Heart left ventricle (tissue), 16 donors: ENCODE data around the gene GLMP. TPM values are rescaled to one million over a fixed set of nuclear protein-coding genes. Genes with fewer than 3 reads are reported as not detected.

Source experiments
- ATAC-seq, 4 donors: fragments of 200-7000 bp; cut with Tn5 transposase; one replicate each; pipeline ENCODE4 v1.9.1; 2020 to 2022; ENCODE audit warnings: moderate library complexity in 4 of 4, mild to moderate bottlenecking in 3 of 4, moderate number of reproducible peaks in 1 of 4
- DNase-seq, 5 donors: peaks; one replicate each; pipeline ENCODE4 v3.0.0-alpha.2; 2020
- H3K27ac ChIP-seq, 12 donors: fragments of 200-600 bp; sonication (generic) in 4 of 12; one replicate each; pipeline versions ENCODE4 v1.5.0 to v1.8.0; 2016 to 2022; ENCODE audit warnings: mild to moderate bottlenecking in 2 of 12
- H3K27me3 ChIP-seq, 9 donors: fragments of 200-600 bp; sonication (generic) in 2 of 9; one replicate each; pipeline versions ENCODE4 v1.5.1 to v1.8.0; 2016 to 2022; ENCODE audit warnings: mild to moderate bottlenecking in 3 of 9
- H3K36me3 ChIP-seq, 9 donors: fragments of 200-600 bp; sonication (generic) in 2 of 9; one replicate each; pipeline versions ENCODE4 v1.5.0 to v1.8.0; 2018 to 2022; ENCODE audit warnings: mild to moderate bottlenecking in 2 of 9
- H3K4me1 ChIP-seq, 12 donors: fragments of 200-600 bp; sonication (generic) in 4 of 12; one replicate each; pipeline versions ENCODE4 v1.5.0 to v1.8.0; 2016 to 2022; ENCODE audit warnings: mild to moderate bottlenecking in 3 of 12
- H3K4me3 ChIP-seq, 12 donors: fragments of 200-600 bp; sonication (generic) in 4 of 12; one replicate each; pipeline versions ENCODE4 v1.5.0 to v1.8.0; 2017 to 2022; ENCODE audit warnings: mild to moderate bottlenecking in 9 of 12, moderate library complexity in 4 of 12
- H3K9me3 ChIP-seq, 12 donors: fragments of 200-600 bp; sonication (generic) in 4 of 12; one replicate each; pipeline versions ENCODE4 v1.5.0 to v1.8.0; 2016 to 2022; ENCODE audit warnings: mild to moderate bottlenecking in 1 of 12
- POLR2A ChIP-seq, 2 donors: fragments of 450-650 bp; IDR thresholded peaks; one replicate each; pipeline ENCODE4 v1.6.1; 2017; ENCODE audit warnings: antibody characterized with exemption in 2 of 2, mild to moderate bottlenecking in 2 of 2, moderate library complexity in 2 of 2
- WGBS, 4 donors: extraction: QIAGEN DNeasy Blood & Tissue Kit in 2 of 4; methylation state at CpG; one replicate each; pipeline versions ENCODE4 v1.1.5 to v1.1.7; 2013 to 2018; 5-methylcytosine and 5-hydroxymethylcytosine counted together
- intact Hi-C, 10 donors: fragments of 100-400 bp; cut with DNase I; formaldehyde crosslinking; loops; one replicate each; pipeline versions ENCODE4 v1.11.1 to v1.14.2; 2022
- polyA plus RNA-seq, 2 donors: library from polyadenylated mRNA; stranded (reverse); fragments of 200-250 nt; gene quantifications; one replicate each; pipeline ENCODE4 v1.2.3, GENCODE V29; 2013
- total RNA-seq, 9 donors: library from RNA; depleted of rRNA in 2 of 9; stranded (reverse); fragments of >200 nt in 2 of 9; fragmentation: NEBNext Ultra II Directional in 3 of 9; extraction: Animal tissue kit (Norgen Biotek cat#: 25700) in 3 of 9; gene quantifications; one replicate each; pipeline versions ENCODE4 v1.1.0 to v1.2.4, GENCODE V29; 2016 to 2023
- TF ChIP-seq, protein P1 (sequence below), 12 donors: fragments of 200-600 bp; sonication (generic) in 4 of 12; IDR thresholded peaks; one replicate each; pipeline versions ENCODE4 v1.5.0 to v1.8.0; 2018 to 2022; ENCODE audit warnings: antibody characterized with exemption in 12 of 12, mild to moderate bottlenecking in 5 of 12
- donor health status: ischemic (EF 13 %, LVEDD 7.1; RV severe dilation, severe dysfunction).
- donor health status: healthy with polysubstance abuse.
- donor health status: DM: no; HTN: yes; CAD: no.
- donor health status: DM: no; HTN: no; CAD: no.
- donor health status: ischemic (EF 25% LVEDD 6.9; RV normal size, moderate dysfunction).
- donor health status: ischemic (EF 25% LVEDD 5.7; RV mildly dilated, moderate dysfunction).
- donor health status: healthy.
- donor health status: DM: yes; HTN: yes; CAD: no.
- donor health status: ischemic (EF 35%, LVEDD 5.7; RV mildly dilated, moderate dysfunction).
- donor health status: nonischemic (EF 11% LVEDD 7.7; RV severe dilation, severe dysfunction).
- donor health status: DM: yes; HTN: yes; CAD: no.
- donor health status: PGD.
- donor health status: ischemic (EF 29% LVEDD 5.4; RV normal size, mild dysfunction).
- donor health status: nonischemic (EF 23%, LVEDD 6.1; RV moderate dilation, normal function).

The GLMP gene
- total and polyA plus RNA-seq, 11 donors: 9.1 to 63.8 (median 16.0) TPM

DNA sequence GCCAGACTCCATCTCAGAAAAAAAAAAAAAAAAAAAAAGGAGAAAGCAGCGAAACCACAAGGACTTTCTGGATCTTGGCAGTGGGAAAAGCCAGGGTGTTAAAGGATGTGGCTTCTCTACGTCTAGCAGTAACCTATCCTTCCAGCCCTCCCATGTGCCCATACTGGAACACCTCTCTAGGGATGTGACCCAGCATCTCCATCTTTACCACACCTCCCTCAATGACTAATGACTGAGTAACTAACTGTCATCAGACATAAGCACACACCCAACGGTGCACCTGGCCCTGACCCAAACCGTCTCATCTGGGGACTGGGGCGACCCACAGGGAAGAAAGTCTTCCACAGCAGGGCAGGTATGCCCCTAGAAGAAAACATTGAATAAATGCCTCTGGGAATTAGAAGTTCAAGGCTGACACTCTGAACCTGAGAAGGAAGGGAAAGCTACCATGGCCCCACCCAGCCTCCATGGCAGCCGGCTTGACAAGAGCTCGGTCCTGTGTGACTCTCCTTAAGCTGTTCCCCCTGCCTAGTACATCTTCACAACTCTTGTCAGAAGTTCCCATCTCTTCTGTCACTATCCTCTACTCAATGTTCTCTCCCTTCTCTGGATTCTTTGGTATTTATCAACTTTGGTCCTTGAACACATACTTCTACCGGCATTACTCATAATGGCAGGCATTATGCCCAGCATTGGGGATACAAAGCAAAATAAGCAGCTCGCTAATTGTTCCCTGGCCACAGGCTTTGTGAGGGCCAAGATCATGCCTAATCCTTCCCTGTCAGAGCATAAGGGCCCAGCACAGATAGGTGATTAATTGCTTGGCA, 32.8 kb downstream of the GLMP start:
- H3K9me3 ChIP-seq: no peaks in the 10 kb centered on the region
- ATAC-seq: peak in 2 of 4 donors; percentile 21 to 29
- 80 to 87% (median 84%) methylated on average over 9 of the region's 9 CpGs for WGBS, 4 donors
- no peak overlapping the region for H3K4me3 ChIP-seq
- peaks cover 2 to 100% (median 96%) of the 10 kb centered on the region in 9 donors for H3K36me3 ChIP-seq
- H3K27me3 ChIP-seq: no peaks in the 10 kb centered on the region
- H3K4me1 ChIP-seq: no peaks in the 10 kb centered on the region
- intact Hi-C loops: no loop called here
- no peak overlapping the region for H3K27ac ChIP-seq
- DNase-seq: no peak
- TF ChIP-seq, protein P1, sequence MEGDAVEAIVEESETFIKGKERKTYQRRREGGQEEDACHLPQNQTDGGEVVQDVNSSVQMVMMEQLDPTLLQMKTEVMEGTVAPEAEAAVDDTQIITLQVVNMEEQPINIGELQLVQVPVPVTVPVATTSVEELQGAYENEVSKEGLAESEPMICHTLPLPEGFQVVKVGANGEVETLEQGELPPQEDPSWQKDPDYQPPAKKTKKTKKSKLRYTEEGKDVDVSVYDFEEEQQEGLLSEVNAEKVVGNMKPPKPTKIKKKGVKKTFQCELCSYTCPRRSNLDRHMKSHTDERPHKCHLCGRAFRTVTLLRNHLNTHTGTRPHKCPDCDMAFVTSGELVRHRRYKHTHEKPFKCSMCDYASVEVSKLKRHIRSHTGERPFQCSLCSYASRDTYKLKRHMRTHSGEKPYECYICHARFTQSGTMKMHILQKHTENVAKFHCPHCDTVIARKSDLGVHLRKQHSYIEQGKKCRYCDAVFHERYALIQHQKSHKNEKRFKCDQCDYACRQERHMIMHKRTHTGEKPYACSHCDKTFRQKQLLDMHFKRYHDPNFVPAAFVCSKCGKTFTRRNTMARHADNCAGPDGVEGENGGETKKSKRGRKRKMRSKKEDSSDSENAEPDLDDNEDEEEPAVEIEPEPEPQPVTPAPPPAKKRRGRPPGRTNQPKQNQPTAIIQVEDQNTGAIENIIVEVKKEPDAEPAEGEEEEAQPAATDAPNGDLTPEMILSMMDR (IDR thresholded peaks at IDR 0.05): no peak
- TF ChIP-seq POLR2A (IDR thresholded peaks at IDR 0.05): no peak

- intact Hi-C loops: no loop called here
- Histone ChIP-seq H3K27ac (no peak overlapping the region), H3K4me3 (no peak overlapping the region), H3K36me3 (peaks cover 0 to 100% (median 96%) of the 10 kb centered on the region in 9 donors), H3K4me1 (no peaks in the 10 kb centered on the region), H3K27me3 (no peaks in the 10 kb centered on the region), H3K9me3 (no peaks in the 10 kb centered on the region)
- 78 to 100% (median 90%) methylated on average over 2 of the region's 2 CpGs for WGBS, 4 donors
- ATAC-seq (no peak), DNase-seq (no peak)
- no peak for TF ChIP-seq POLR2A (IDR thresholded peaks at IDR 0.05)
- TF ChIP-seq, protein P1 (IDR thresholded peaks at IDR 0.05): no peak
These were observed 34.6 kb downstream of the GLMP start for GRCh38 chr1:156260896-156261295.

GRCh38 chr1:156259805-156260204, 35.7 kb downstream of the GLMP start:
- Histone ChIP-seq H3K4me1 (no peaks in the 10 kb centered on the region), H3K27me3 (no peaks in the 10 kb centered on the region), H3K9me3 (no peaks in the 10 kb centered on the region), H3K4me3 (no peak overlapping the region), H3K36me3 (peaks cover 0 to 100% (median 97%) of the 10 kb centered on the region in 9 donors), H3K27ac (no peak overlapping the region)
- DNase-seq: no peak
- intact Hi-C loops: loop anchor here in 1 of 10 donors (10.0 kb wide), 1 partner anchor 55 kb away; no protein-coding TSS in a partner anchor
- 58 to 69% (median 66%) methylated on average over 3 of the region's 3 CpGs for WGBS, 4 donors
- TF ChIP-seq POLR2A (IDR thresholded peaks at IDR 0.05): no peak
- TF ChIP-seq, protein P1 (IDR thresholded peaks at IDR 0.05): no peak
- ATAC-seq: no peak

DNA sequence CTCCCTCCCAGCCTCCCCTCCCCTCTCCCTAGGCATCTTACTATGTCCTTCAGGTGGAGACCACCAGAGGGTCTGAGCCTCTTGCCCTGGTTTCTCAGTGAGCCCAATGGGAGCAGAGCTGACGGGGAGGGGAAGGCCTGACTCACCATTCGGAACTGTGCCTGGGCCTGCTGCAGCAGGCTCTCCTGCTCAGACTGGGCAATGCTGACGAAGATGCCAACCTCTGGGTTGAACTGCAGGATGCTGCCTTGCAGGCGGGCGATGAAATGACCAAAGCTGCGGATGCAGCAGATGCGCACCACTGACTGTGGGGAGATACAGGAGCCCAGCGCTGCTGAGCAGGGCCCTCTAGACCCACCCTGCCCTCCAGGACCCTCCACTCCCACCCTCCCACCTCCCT, 36.6 kb downstream of the GLMP start:
- WGBS, 4 donors: 95 to 99% (median 97%) methylated on average over 7 to 8 of the region's 8 CpGs
- peaks cover 0 to 100% (median 95%) of the 10 kb centered on the region in 9 donors for H3K36me3 ChIP-seq
- no peak for TF ChIP-seq POLR2A (IDR thresholded peaks at IDR 0.05)
- TF ChIP-seq, protein P1 (IDR thresholded peaks at IDR 0.05): no peak
- no peaks in the 10 kb centered on the region for H3K9me3 ChIP-seq
- H3K27me3 ChIP-seq: no peaks in the 10 kb centered on the region
- no peak overlapping the region for H3K4me3 ChIP-seq
- no peak overlapping the region for H3K27ac ChIP-seq
- ATAC-seq (no peak), DNase-seq (no peak)
- no peaks in the 10 kb centered on the region for H3K4me1 ChIP-seq
- intact Hi-C loops: loop anchor here in 1 of 10 donors (10.0 kb wide), 1 partner anchor 56 kb away; no protein-coding TSS in a partner anchor
